DMS 273 (cell line): Measurements from ENCODE around the gene MAP4K1.
"Not testable (repeated sequence)": the region's sequence is repeated elsewhere in the genome, so short reads cannot be mapped to it uniquely, and the experiment has no call there.

Experiments used
- DNase-seq: peaks from one replicate; lab custom pipeline; 2025; ENCODE audit not compliant: unreplicated experiment; lab: John Stamatoyannopoulos, UW

MAP4K1 gene

GRCh38 chr19:38629568-38629967 is 11.8 kb upstream of the MAP4K1 start:
- DNase-seq: no peak

- DNase-seq: no peak
These were observed 8.6 kb upstream of the MAP4K1 start for GRCh38 chr19:38626401-38626800.

GRCh38 chr19:38624822-38625221 is 7.1 kb upstream of the MAP4K1 start:
- DNase-seq: no peak

- no peak for DNase-seq
These were observed 1.8 kb upstream of the MAP4K1 start for GRCh38 chr19:38619361-38620174.

GRCh38 chr19:38618590-38619360 is 1.0 kb upstream of the MAP4K1 start, which contains the start of gene EIF3K:
EIF3K (plus strand) TSS chr19:38619188; CDS start chr19:38619269, 81 bp downstream.
- peak; percentile 100 for DNase-seq

- DNase-seq: no peak
These were observed 430 bp downstream of the MAP4K1 start for GRCh38 chr19:38617283-38617763.

- DNase-seq: no peak
These were observed 1.5 kb downstream of the MAP4K1 start for GRCh38 chr19:38616265-38616664.

- DNase-seq: no peak
These were observed 2.7 kb downstream of the MAP4K1 start for GRCh38 chr19:38615007-38615581.

GRCh38 chr19:38614289-38614688 is 3.5 kb downstream of the MAP4K1 start:
- no peak for DNase-seq

- no peak for DNase-seq
These were observed 11.6 kb downstream of the MAP4K1 start for GRCh38 chr19:38606131-38606530.

- not testable (repeated sequence) for DNase-seq
These were observed 14.9 kb downstream of the MAP4K1 start for GRCh38 chr19:38602856-38603255.

- no peak for DNase-seq
These were observed 18.0 kb downstream of the MAP4K1 start for GRCh38 chr19:38599722-38600121.

- DNase-seq: no peak
These were observed 20.7 kb downstream of the MAP4K1 start for GRCh38 chr19:38597075-38597474.

GRCh38 chr19:38596057-38596981 is 21.4 kb downstream of the MAP4K1 start:
- DNase-seq: peak; percentile 72

GRCh38 chr19:38592940-38593339 is 24.8 kb downstream of the MAP4K1 start:
- no peak for DNase-seq

GRCh38 chr19:38588041-38588440 is 29.7 kb downstream of the MAP4K1 start:
- DNase-seq: no peak

- no peak for DNase-seq
These were observed 30.2 kb downstream of the MAP4K1 start for GRCh38 chr19:38587562-38587961.

GRCh38 chr19:38583985-38584305 is 33.8 kb downstream of the MAP4K1 start:
- DNase-seq: no peak

GRCh38 chr19:38583219-38583984 is 34.4 kb downstream of the MAP4K1 start:
- no peak for DNase-seq

GRCh38 chr19:38580080-38580479 is 37.7 kb downstream of the MAP4K1 start:
- DNase-seq: no peak
